AG04450 (cell line): ENCODE results near the gene LCN2. TPM values are rescaled to one million over a fixed set of nuclear protein-coding genes. Genes with fewer than 3 reads are reported as not detected.
A peak's percentile ranks its signal among the peaks of the same experiment; 100 is the strongest.

Experiments
- CTCF ChIA-PET: fragments of 300-600, 350-600 bp; formaldehyde crosslinking; extraction: SDS; loops from one replicate; lab custom pipeline; 2022; ENCODE audit warnings: antibody characterized with exemption, inconsistent platforms; lab: Charles Lee
- POLR2A ChIA-PET: fragments of 350-600 bp; formaldehyde crosslinking; extraction: SDS; loops from one replicate; lab custom pipeline; 2021; ENCODE audit warnings: antibody characterized with exemption, inconsistent platforms; lab: Yijun Ruan, JAX
- DNase-seq: peaks from one replicate; pipeline ENCODE4 v3.0.0-alpha.2; 2011; ENCODE audit warnings: low read depth, low spot score
- H3K27ac ChIP-seq: one replicate; pipeline ENCODE4 v1.5.1; 2012; ENCODE audit warnings: low read depth, low read length, control low read depth
- H3K27me3 ChIP-seq: one replicate; pipeline ENCODE4 v1.6.0; 2012; ENCODE audit warnings: low read length; ENCODE audit not compliant: control insufficient read depth, insufficient read depth
- H3K4me3 ChIP-seq: 2 replicates; pipeline ENCODE4 v1.5.1; 2011; ENCODE audit warnings: mild to moderate bottlenecking, low read depth, low read length, control low read depth
- H3K9me3 ChIP-seq: 2 replicates; pipeline ENCODE4 v1.5.1; 2012; ENCODE audit warnings: low read length; ENCODE audit not compliant: control insufficient read depth, insufficient read depth
- polyA plus RNA-seq: library from polyadenylated mRNA; depleted of rRNA; stranded (reverse); fragments of >200 nt; gene quantifications from 2 replicates; pipeline ENCODE4 v1.2.3, GENCODE V29; 2011
- TF ChIP-seq, protein P1 (sequence below): IDR thresholded peaks from 2 replicates; pipeline ENCODE4 v1.5.1; 2011; ENCODE audit warnings: low read depth, low read length, control low read depth, inconsistent platforms

The LCN2 gene
- polyA plus RNA-seq, 1 experiment, result not detected

GRCh38 chr9:128153947-128154695 lies 4.9 kb downstream of the LCN2 start:
- ChIA-PET CTCF (interaction anchor here (1.2 kb wide), 1 partner anchor 36 kb away, joined by 10 read pairs; no protein-coding TSS in a partner anchor), POLR2A (no interaction called here)
- TF ChIP-seq, protein P1, sequence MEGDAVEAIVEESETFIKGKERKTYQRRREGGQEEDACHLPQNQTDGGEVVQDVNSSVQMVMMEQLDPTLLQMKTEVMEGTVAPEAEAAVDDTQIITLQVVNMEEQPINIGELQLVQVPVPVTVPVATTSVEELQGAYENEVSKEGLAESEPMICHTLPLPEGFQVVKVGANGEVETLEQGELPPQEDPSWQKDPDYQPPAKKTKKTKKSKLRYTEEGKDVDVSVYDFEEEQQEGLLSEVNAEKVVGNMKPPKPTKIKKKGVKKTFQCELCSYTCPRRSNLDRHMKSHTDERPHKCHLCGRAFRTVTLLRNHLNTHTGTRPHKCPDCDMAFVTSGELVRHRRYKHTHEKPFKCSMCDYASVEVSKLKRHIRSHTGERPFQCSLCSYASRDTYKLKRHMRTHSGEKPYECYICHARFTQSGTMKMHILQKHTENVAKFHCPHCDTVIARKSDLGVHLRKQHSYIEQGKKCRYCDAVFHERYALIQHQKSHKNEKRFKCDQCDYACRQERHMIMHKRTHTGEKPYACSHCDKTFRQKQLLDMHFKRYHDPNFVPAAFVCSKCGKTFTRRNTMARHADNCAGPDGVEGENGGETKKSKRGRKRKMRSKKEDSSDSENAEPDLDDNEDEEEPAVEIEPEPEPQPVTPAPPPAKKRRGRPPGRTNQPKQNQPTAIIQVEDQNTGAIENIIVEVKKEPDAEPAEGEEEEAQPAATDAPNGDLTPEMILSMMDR, result no peak
- no peak overlapping the region for H3K4me3 ChIP-seq
- no peak overlapping the region for H3K27ac ChIP-seq
- H3K27me3 ChIP-seq, result peaks cover 5% of the 10 kb centered on the region
- no peaks in the 10 kb centered on the region for H3K9me3 ChIP-seq
- DNase-seq, result no peak

- H3K27me3 ChIP-seq, result peaks cover 5% of the 10 kb centered on the region
- no peak overlapping the region for H3K4me3 ChIP-seq
- POLR2A ChIA-PET, result no interaction called here
- CTCF ChIA-PET, result no interaction called here
- no peak for DNase-seq
- no peaks in the 10 kb centered on the region; the same call in 1 of the 2 replicates for H3K9me3 ChIP-seq
- TF ChIP-seq, protein P1, result no peak
- no peak overlapping the region for H3K27ac ChIP-seq
Measured at GRCh38 chr9:128155736-128156500, 6.7 kb downstream of the LCN2 start.

DNA sequence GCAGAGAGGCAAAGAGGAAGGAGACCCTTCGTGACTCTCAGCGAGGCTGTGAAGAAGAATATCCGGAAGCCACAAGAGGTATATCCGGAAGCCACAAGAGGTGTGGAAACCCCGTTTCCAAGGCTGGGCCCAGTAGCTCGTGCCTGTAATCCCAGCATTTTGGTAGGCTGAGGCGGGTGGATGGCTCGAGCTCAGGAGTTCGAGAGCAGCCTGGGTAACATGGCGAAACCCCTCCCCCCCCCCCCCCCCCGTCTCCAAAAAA lies 10.2 kb downstream of the LCN2 start:
- peaks cover 5% of the 10 kb centered on the region for H3K27me3 ChIP-seq
- CTCF ChIA-PET, result interaction anchor here (1.0 to 1.1 kb wide), 2 partner anchors 31 to 42 kb away, joined by 4 read pairs; no protein-coding TSS in a partner anchor
- POLR2A ChIA-PET, result interaction anchor here (0.6 to 1.4 kb wide), 6 partner anchors 9 to 261 kb away, joined by 3 read pairs; no protein-coding TSS in a partner anchor

GRCh38 chr9:128159784-128160602 lies 10.7 kb downstream of the LCN2 start, which contains the start of gene BBLN:
Gene BBLN, plus strand, starts transcription at chr9:128160265. Its CDS starts 143 bp downstream, at chr9:128160408.
- POLR2A ChIA-PET, result interaction anchor here (0.6 to 1.4 kb wide), 8 partner anchors 8 to 261 kb away, joined by 3 to 7 read pairs (median 3); no protein-coding TSS in a partner anchor
- peak within 1 kb of the TSS; percentile 11 for H3K27ac ChIP-seq
- TF ChIP-seq, protein P1, result no peak

More for the DNA sequence above, 10.2 kb downstream of the LCN2 start:
- Histone ChIP-seq H3K4me3 (peak overlapping the region; percentile 64), H3K9me3 (no peaks in the 10 kb centered on the region; the same call in 1 of the 2 replicates), H3K27ac (no peak overlapping the region)
- no peak for DNase-seq
- TF ChIP-seq, protein P1, result no peak

More at GRCh38 chr9:128159784-128160602, 10.7 kb downstream of the LCN2 start, which contains the start of gene BBLN:
- DNase-seq, result peak; percentile 77
- H3K27me3 ChIP-seq, result peaks cover 5% of the 10 kb centered on the region
- no peaks in the 10 kb centered on the region; the same call in 1 of the 2 replicates for H3K9me3 ChIP-seq
- peak within 1 kb of the TSS; percentile 89 for H3K4me3 ChIP-seq
- CTCF ChIA-PET, result interaction anchor here (1.0 to 1.1 kb wide), 2 partner anchors 31 to 43 kb away, joined by 4 read pairs; no protein-coding TSS in a partner anchor
